ENCODE results near the gene TXNL1. TPM values are rescaled to one million over a fixed set of nuclear protein-coding genes. Genes with fewer than 3 reads are reported as not detected.

Gene TXNL1
- total and polyA plus RNA-seq, 2 of the 8 experiments (the other 6 are each of a cell fraction or from before 2014, with no cell fraction given) = 35.1 to 85.8 TPM

GRCh38 chr18:56575819-56576663 is 62.4 kb downstream of the TXNL1 start:
- Histone ChIP-seq H3K14ac (ENCODE audit: insufficient read length) (no peak overlapping the region), H2BK20ac (ENCODE audit: low read length) (no peak overlapping the region), H2AK5ac (ENCODE audit: low read depth, low read length) (no peak overlapping the region), H3K79me2 (ENCODE audit: control insufficient read depth in 1 of 2, insufficient read depth in 2 of 2, low read length in 2 of 2) (no peaks in the 10 kb centered on the region), H4K8ac (ENCODE audit: extremely low read depth, insufficient read depth, low read length) (no peak overlapping the region), H3K23me2 (ENCODE audit: low read depth, low read length) (no peaks in the 10 kb centered on the region), H3K36me3 (ENCODE audit: control insufficient read depth in 2 of 4, insufficient read depth in 4 of 4, low read length in 3 of 4) (no peaks in the 10 kb centered on the region), H2AFZ (ENCODE audit: low read length) (no peak overlapping the region), H3K4me3 (ENCODE audit: extremely low read depth in 1 of 4, insufficient read depth in 2 of 4, low read depth in 3 of 4, low read length in 4 of 4) (no peak overlapping the region), H3K56ac (replicated peaks; ENCODE audit: insufficient read length, low read depth, low read length) (no peak overlapping the region), H3K9ac (replicated peaks in 1 of 4; ENCODE audit: extremely low read depth in 1 of 4, low read depth in 3 of 4, low read length in 3 of 4) (no peak overlapping the region), H4K20me1 (replicated peaks in 1 of 2; ENCODE audit: control insufficient read depth in 1 of 2, insufficient read depth in 2 of 2, low read length in 2 of 2) (no peaks in the 10 kb centered on the region), H3K27me3 (replicated peaks in 1 of 4; ENCODE audit: control insufficient read depth in 3 of 4, extremely low read depth in 1 of 4, insufficient read depth in 3 of 4, low read length in 3 of 4) (no peaks in the 10 kb centered on the region), H3K9me3 (ENCODE audit: insufficient read depth in 2 of 2, low read depth in 1 of 2, low read length in 1 of 2) (no peaks in the 10 kb centered on the region), H3K4me1 (replicated peaks in 1 of 4; ENCODE audit: control insufficient read depth in 3 of 4, insufficient read depth in 4 of 4, low read length in 3 of 4) (peaks cover 0 to 2% (median 0%) of the 10 kb centered on the region in 4 experiments; a peak in 2 of 7 replicates), H3K27ac (ENCODE audit: low read depth, low read length) (no peak overlapping the region), H3K18ac (ENCODE audit: extremely low read depth, low read length) (no peak overlapping the region), H3K79me1 (ENCODE audit: low read depth, low read length) (no peaks in the 10 kb centered on the region), H3K23ac (ENCODE audit: insufficient read length) (no peak overlapping the region), H4K5ac (ENCODE audit: insufficient read length, low read depth, low read length) (no peak overlapping the region), H2BK15ac (ENCODE audit: low read length) (no peak overlapping the region), H3K4me2 (ENCODE audit: insufficient read depth in 1 of 2, low read depth in 2 of 2, low read length in 2 of 2) (no peak overlapping the region), H2BK12ac (ENCODE audit: low read depth, low read length) (no peak overlapping the region), H2BK5ac (ENCODE audit: low read depth, low read length) (no peak overlapping the region), H4K91ac (replicated peaks; ENCODE audit: insufficient read length, low read length) (no peak overlapping the region), H2BK120ac (replicated peaks; ENCODE audit: low read depth, low read length) (no peak overlapping the region), H3K4ac (replicated peaks; ENCODE audit: insufficient read length, low read depth, low read length) (no peak overlapping the region)
- ChIA-PET POLR2A (ENCODE audit: partially characterized antibody) (no interaction called here), CTCF (ENCODE audit: partially characterized antibody) (interaction anchor here (0.6 to 3.4 kb wide), 29 partner anchors 9 to 1898 kb away, joined by 3 to 22 read pairs (median 3); no protein-coding TSS in a partner anchor)
- DNase-seq (ENCODE audit: low read depth in 1 of 2, low spot score in 2 of 2) = no peak
- WGBS, 2 experiments (ENCODE audit: extremely low coverage in 1 of 2, insufficient coverage in 1 of 2, insufficient read length in 1 of 2, insufficient replicate concordance in 2 of 2, low coverage in 1 of 2, low lambda C conversion rate in 2 of 2, missing lambda C conversion rate in 1 of 2) = 59% methylated on average over 8 of the region's 8 CpGs; no CpG with 5 or more reads in 1 of the 2 experiments
- FAIRE-seq = peak; percentile 60
- TF ChIP-seq PHF8 (conservative IDR thresholded peaks at IDR 0.05; ENCODE audit: low read depth, low read length) (no peak), TEAD4 (IDR thresholded peaks at IDR 0.05; ENCODE audit: low read depth, low read length) (no peak), MAX (IDR thresholded peaks at IDR 0.05) (no peak), CREB1 (IDR thresholded peaks at IDR 0.05) (no peak), JUND (IDR thresholded peaks at IDR 0.05; ENCODE audit: low read length) (no peak), FOSL1 (IDR thresholded peaks at IDR 0.05; ENCODE audit: insufficient read depth, low read depth, low read length) (no peak), HDAC6 (IDR thresholded peaks at IDR 0.05; ENCODE audit: low read depth, low read length) (no peak), GTF2F1 (IDR thresholded peaks at IDR 0.05; ENCODE audit: borderline replicate concordance, low read depth, low read length) (no peak), RAD21 (IDR thresholded peaks at IDR 0.05 in 1 of 2, conservative IDR thresholded peaks at IDR 0.05 in 1 of 2; ENCODE audit: low read depth in 2 of 2, low read length in 2 of 2) (peak; percentile 81 to 83), EP300 (IDR thresholded peaks at IDR 0.05; ENCODE audit: borderline replicate concordance in 1 of 2, low read depth in 2 of 2, low read length in 2 of 2) (no peak)

Data from H1 (cell line).